Measurements from ENCODE around the gene RIMBP3B. TPM values are rescaled to one million over a fixed set of nuclear protein-coding genes. Genes with fewer than 3 reads are reported as not detected.
"Not testable (repeated sequence)": the region's sequence is repeated elsewhere in the genome, so short reads cannot be mapped to it uniquely, and the experiment has no call there.

Gene RIMBP3B
- total RNA-seq, 1 donor from 2014 or later, result not detected

GRCh38 chr22:21402763-21403314, 19.3 kb downstream of the RIMBP3B start:
- intact Hi-C loops (cut with DNase I); ATAC-seq; DNase-seq (ENCODE audit: low spot score): not testable (repeated sequence)

- intact Hi-C loops (cut with DNase I); ATAC-seq; DNase-seq (ENCODE audit: low spot score): not testable (repeated sequence)
These were observed 23.6 kb downstream of the RIMBP3B start for GRCh38 chr22:21407139-21407538.

GRCh38 chr22:21407792-21408191, 24.2 kb downstream of the RIMBP3B start:
- DNase-seq (ENCODE audit: low spot score); ATAC-seq; intact Hi-C loops (cut with DNase I): not testable (repeated sequence)

- DNase-seq (ENCODE audit: low spot score); intact Hi-C loops (cut with DNase I); ATAC-seq: not testable (repeated sequence)
These were observed 32.8 kb downstream of the RIMBP3B start for GRCh38 chr22:21416375-21416774.

- intact Hi-C loops (cut with DNase I); DNase-seq (ENCODE audit: low spot score): not testable (repeated sequence)
- ATAC-seq, result peak; percentile 96
These were observed 33.7 kb downstream of the RIMBP3B start, which contains the start of gene HIC2 for GRCh38 chr22:21417227-21417746. HIC2 (plus strand) TSS chr22:21417371; CDS start chr22:21442832, 25,461 bp downstream.

GRCh38 chr22:21417853-21418252, 34.3 kb downstream of the RIMBP3B start:
- DNase-seq (ENCODE audit: low spot score) (peak; percentile 63), ATAC-seq (peak; percentile 35)
- intact Hi-C loops (cut with DNase I), result not testable (repeated sequence)

GRCh38 chr22:21418974-21419638, 35.6 kb downstream of the RIMBP3B start:
- peak; percentile 38 for ATAC-seq
- DNase-seq (ENCODE audit: low spot score); intact Hi-C loops (cut with DNase I): not testable (repeated sequence)

- intact Hi-C loops (cut with DNase I); DNase-seq (ENCODE audit: low spot score): not testable (repeated sequence)
- peak; percentile 7 for ATAC-seq
These were observed 36.7 kb downstream of the RIMBP3B start for GRCh38 chr22:21420180-21420763.

- ATAC-seq; intact Hi-C loops (cut with DNase I); DNase-seq (ENCODE audit: low spot score): not testable (repeated sequence)
These were observed 40.6 kb downstream of the RIMBP3B start for GRCh38 chr22:21424084-21424709.

GRCh38 chr22:21434378-21435233, 51.1 kb downstream of the RIMBP3B start:
- intact Hi-C loops (cut with DNase I); ATAC-seq; DNase-seq (ENCODE audit: low spot score): not testable (repeated sequence)

- ATAC-seq (peak; percentile 88), DNase-seq (ENCODE audit: low spot score) (peak; percentile 42)
These were observed 52.7 kb downstream of the RIMBP3B start for GRCh38 chr22:21435998-21436810.

GRCh38 chr22:21438013-21438412, 54.5 kb downstream of the RIMBP3B start:
- intact Hi-C loops (cut with DNase I); DNase-seq (ENCODE audit: low spot score); ATAC-seq: not testable (repeated sequence)

More at GRCh38 chr22:21435998-21436810, 52.7 kb downstream of the RIMBP3B start:
- intact Hi-C loops (cut with DNase I), result not testable (repeated sequence)

Other genes starting within 250 kb of the RIMBP3B start
- gene HIC2, start 33.6 kb downstream of the RIMBP3B start, total RNA-seq, result 4.8 TPM
- gene TMEM191C, start 83.6 kb downstream of the RIMBP3B start, total RNA-seq, result 1.4 TPM
- gene RIMBP3C, start 167.7 kb downstream of the RIMBP3B start, total RNA-seq, result 0.36 TPM
- gene UBE2L3, start 184.0 kb downstream of the RIMBP3B start, total RNA-seq, result 40.8 TPM
- gene YDJC, start 246.3 kb downstream of the RIMBP3B start, total RNA-seq, result 7.0 TPM
- 0.89 TPM for gene CCDC116, start 249.0 kb downstream of the RIMBP3B start, total RNA-seq

All from sciatic nerve (tissue), 2 donors.